HS-5 (cell line): ENCODE measurements around the gene MUC20.
"Not testable (repeated sequence)": the region's sequence is repeated elsewhere in the genome, so short reads cannot be mapped to it uniquely, and the experiment has no call there.

Source experiments
- DNase-seq: peaks from one replicate; pipeline ENCODE4 v3.0.0-alpha.2; 2012; ENCODE audit warnings: low read depth

The MUC20 gene, protein sequence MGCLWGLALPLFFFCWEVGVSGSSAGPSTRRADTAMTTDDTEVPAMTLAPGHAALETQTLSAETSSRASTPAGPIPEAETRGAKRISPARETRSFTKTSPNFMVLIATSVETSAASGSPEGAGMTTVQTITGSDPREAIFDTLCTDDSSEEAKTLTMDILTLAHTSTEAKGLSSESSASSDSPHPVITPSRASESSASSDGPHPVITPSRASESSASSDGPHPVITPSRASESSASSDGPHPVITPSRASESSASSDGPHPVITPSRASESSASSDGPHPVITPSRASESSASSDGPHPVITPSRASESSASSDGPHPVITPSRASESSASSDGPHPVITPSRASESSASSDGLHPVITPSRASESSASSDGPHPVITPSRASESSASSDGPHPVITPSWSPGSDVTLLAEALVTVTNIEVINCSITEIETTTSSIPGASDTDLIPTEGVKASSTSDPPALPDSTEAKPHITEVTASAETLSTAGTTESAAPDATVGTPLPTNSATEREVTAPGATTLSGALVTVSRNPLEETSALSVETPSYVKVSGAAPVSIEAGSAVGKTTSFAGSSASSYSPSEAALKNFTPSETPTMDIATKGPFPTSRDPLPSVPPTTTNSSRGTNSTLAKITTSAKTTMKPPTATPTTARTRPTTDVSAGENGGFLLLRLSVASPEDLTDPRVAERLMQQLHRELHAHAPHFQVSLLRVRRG

DNA sequence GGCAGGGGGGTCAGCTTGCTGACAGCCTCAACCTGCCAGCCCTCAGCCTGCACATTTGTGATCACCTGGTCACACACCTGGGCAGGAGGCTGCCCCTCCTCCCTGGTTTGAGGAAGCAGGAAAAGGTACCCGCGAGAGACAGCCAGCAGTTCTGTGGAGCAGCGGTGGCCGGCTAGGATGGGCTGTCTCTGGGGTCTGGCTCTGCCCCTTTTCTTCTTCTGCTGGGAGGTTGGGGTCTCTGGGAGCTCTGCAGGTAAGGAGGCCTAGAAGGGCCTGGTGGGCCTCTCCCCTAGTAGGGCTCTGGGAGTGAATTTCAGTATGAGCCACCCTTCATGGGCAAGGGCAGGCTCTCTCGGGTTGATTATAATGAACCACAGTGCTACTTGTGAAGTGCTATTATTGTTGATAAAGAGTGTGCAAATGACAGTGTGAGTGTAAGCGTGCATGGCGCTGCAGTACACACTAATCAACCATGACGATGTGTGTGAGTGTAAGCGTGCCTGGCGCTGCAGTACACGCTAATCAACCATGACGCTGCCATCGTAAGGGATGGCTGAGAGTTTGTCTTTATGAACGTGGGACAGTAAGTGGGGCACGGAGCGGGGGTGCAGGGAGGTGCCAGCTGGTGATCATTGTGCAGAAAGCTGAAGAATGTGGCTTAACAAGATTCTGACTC, at the start of gene MUC20:
MUC20 (plus strand) TSS at position 148 of the 676 bp plus-strand sequence; CDS start at position 178, 30 bp downstream.
- DNase-seq, result not testable (repeated sequence)

DNA sequence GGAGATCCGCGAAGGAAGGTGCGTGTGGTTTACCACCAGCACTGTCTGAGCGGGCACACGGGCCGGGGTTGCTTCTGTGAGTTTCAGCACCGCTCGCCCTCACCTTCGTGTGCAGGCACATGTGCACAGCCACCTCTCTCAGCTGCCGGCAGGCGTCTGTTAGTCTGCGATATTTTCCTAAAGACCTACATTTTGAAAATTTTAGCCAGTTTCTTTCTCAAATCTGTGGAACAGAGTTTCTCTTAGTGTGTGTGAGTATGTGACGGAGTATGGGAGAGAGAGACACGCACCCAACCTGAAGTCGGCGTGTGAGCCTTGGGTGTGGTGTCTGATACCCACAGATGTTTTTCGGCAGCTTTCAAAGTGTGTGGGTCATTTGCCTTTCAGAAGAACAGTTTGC, 49.5 kb upstream of the MUC20 start:
- not testable (repeated sequence) for DNase-seq

DNA sequence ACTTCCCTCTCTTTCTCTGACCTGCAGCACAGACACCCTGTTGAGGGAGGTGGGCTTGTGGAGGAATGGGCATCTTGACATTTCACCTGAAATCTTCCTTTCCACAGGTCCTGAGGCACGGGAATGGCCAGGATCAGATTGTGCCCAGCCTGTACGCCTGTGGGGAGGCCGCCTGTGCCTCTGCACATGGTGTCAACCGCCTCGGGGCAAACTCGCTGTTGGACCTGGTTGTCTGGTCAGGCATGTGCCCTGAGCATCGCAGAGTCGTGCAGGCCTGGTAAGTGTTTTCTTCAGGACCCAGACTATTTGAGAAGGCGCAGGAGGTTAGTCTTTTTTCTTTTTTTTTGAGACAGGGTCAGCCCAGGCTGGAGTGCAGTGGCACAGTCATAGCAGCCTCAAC, 47.1 kb upstream of the MUC20 start:
- DNase-seq, result not testable (repeated sequence)

DNA sequence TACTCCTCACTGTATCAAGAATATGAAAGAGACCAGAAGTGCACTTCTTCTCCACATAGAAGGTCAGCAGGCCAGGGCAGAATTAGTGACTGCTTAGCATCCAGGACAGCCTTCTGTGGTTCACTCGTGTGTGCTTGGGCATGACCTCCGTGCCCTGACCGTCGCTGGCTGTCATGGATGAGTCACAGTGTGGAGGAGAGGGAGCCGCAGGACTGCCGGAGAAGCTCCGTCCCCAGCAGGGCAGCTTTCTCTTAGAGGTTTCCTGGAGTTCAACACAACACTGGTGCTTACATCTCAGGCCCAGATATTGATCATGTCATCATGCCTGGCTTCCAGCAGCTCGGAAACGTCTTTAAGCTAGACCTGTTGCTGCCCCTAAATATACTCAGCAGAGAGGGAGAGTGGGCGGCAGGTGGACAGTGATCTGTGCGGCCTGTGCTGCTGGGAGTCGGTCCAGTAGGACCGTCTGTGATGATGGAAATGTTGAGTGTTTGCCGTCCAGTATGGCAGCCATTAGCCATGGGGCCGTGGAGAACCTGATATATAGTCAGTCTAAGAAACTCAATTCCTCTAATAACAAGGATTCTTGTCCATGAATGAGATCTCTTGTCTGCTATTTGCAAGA, 42.3 kb upstream of the MUC20 start:
- DNase-seq, result not testable (repeated sequence)

DNA sequence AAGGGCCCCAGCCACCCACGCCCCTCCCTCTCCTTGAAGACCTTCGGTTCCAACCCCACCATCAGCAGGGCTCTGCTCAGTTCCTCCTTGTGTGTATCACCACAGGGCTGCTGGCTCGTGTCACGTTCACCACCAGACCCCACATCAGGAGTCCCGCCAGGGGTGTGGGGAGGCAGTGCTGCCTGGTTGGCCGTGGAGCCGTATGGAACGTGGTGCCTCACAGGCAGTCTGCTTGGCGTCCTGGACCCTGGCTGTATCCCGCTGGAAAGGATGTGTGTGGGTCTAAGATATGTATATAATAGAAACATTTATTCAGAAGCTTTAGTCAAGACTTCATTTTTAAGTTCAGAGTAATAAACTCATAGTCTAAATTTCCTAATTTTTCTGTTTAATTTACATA, 40.1 kb upstream of the MUC20 start:
- not testable (repeated sequence) for DNase-seq

DNA sequence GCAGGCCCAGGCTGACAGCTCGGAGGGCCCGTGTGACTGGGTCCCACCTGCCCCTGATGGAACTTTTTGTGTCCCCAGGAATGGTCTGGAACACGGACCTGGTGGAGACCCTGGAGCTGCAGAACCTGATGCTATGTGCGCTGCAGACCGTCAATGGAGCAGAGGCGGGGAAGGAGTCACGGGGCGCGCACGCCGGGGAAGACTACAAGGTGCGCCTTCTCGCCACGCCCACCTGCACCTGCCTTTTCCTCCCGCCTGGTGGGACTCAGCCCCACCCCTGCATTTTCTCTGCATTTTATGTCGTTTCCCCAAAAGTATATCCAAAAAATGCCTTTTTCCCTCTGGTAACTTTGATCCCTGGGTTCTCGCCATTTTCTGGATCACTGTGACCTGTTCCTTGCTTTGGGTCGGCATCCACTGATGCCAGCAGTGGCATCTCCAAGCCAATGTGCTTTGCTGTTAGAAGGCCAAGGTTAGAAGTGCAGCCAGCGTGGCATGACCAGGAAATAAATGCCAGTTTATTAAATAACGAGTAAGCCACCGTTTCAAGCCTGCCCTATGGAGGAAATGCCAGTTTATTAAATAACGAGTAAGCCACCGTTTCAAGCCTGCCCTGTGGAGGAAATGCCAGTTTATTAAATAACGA, 39.2 kb upstream of the MUC20 start:
- not testable (repeated sequence) for DNase-seq

DNA sequence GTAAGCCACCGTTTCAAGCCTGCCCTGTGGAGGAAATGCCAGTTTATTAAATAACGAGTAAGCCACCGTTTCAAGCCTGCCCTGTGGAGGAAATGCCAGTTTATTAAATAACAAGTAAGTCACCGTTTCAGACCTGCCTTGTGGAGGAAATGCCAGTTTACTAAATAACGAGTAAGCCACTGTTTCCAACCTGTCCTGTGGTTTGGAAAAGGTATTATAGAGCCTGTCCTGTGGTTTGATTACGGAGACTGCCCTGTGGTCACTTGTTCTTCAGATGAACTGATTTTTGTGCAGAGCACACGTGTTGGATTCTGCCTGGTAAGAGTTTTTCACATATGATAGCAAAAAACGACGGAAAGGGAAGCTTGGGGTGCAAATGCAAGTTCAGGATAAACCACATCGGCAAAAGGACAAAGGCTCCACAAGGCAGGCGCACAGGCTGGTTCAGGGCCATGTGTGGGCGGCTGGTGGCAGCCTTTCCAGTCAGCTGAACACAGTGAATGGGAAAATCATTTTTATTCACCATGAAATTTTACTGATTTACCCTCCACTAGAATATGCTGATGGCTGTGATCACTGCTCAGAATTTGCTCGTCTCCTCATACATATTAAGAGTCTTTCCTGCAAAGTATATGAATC, 38.6 kb upstream of the MUC20 start:
- DNase-seq, result not testable (repeated sequence)

DNA sequence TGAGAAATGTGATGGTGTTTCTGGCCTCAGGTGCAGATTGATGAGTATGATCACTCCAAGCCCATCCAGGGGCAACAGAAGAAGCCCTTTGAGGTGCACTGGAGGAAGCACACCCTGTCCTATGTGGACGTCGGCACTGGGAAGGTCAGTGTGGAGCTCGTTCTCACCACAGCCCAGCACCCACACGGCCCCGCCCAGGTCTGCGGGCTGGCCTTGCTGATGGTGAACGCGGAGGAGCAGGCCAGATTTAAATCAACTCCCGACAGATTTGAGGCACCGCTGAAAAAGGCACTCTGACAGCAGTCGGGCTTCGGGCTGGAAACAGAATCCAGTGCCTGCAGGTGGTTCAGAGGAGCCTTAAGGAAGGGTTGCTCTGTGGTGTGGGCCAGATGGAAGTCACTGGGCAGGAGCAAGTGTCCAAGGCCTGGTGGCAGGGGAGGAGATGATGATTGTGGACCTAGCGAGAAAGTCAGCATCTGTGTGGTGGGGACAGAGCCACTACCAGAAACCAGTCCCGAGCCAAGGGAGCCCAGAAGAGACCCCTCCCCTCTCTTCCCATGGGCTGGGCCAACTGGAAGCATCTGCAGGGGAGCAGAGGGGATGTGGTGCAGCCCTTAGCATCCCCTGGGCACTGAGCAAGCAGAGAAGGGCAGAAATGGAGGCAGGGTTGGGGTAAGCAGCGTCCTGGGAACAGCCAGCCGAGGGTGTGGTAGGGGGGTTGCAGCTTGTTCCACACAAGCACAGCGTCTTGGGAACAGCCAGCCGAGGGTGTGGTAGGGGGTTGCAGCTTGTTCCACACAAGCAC, 36.9 kb upstream of the MUC20 start:
- DNase-seq, result not testable (repeated sequence)

DNA sequence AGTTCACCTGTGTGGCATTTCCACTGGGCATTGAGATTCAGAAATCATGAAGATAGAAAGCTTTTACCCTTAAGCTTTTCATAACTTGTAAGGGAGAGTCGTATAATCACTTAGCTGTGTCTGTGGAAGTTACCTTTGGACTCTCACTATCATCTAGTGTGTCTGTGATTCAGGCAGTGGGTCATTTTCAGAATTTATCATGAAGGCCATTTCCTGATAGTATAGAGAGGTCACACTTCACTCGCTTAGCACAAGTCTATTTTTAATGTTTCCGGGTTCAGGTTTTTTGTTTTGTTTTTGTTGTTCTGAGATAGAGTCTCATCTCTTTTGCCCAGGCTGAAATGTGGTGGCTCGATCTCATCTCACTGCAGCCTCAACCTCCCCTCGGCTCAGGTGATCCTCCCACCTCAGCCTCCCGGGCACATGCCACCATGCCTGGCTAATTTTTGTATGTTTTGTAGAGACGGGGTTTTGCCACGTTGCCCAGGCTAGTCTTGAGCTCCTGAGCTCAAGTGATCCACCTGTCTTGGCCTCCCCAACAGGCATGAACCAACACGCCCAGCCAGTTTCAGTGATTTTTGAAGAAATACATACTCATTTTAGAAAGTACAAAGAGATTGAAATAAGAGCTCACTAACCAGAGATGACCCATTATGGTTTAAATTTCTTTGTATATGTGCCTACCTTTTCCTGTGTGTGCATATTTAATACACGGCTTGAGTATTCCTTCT, 36.1 kb upstream of the MUC20 start:
- DNase-seq, result not testable (repeated sequence)

DNA sequence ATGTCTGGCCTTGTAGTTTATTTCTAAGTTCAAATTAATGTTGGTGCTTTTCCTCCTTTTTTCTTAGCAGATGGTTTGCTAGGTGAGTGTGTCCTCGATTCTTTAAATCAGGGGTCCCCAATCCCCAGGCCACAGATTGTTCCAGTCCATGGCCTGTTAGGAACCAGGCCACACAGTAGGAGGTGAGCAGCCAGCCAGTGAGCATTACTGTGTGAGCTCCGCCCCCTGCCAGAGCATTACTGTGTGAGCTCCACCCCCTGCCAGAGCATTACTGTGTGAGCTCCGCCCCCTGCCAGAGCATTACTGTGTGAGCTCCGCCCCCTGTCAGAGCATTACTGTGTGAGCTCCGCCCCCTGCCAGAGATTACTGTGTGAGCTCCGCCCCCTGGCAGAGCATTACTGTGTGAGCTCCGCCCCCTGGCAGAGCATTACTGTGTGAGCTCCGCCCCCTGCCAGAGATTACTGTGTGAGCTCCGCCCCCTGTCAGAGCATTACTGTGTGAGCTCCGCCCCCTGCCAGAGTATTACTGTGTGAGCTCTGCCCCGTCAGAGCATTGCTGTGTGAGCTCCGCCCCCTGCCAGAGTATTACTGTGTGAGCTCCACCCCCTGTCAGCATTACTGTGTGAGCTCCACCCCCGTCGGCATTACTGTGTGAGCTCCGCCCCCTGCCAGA, 34.1 kb upstream of the MUC20 start:
- not testable (repeated sequence) for DNase-seq

DNA sequence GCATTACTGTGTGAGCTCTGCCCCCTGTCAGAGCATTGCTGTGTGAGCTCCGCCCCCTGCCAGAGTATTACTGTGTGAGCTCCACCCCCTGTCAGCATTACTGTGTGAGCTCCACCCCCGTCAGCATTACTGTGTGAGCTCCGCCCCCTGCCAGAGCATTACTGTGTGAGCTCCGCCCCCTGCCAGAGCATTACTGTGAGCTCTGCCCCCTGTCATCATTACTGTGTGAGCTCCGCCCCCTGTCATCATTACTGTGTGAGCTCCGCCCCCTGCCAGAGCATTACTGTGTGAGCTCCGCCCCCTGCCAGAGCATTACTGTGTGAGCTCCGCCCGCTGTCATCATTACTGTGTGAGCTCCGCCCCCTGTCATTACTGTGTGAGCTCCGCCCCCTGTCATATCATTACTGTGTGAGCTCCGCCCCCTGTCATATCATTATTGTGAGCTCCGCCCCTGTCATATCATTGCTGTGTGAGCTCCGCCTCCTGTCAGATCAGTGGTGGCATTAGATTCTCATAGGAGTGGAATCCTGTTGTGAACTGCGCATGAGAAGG, 33.5 kb upstream of the MUC20 start:
- DNase-seq, result not testable (repeated sequence)

DNA sequence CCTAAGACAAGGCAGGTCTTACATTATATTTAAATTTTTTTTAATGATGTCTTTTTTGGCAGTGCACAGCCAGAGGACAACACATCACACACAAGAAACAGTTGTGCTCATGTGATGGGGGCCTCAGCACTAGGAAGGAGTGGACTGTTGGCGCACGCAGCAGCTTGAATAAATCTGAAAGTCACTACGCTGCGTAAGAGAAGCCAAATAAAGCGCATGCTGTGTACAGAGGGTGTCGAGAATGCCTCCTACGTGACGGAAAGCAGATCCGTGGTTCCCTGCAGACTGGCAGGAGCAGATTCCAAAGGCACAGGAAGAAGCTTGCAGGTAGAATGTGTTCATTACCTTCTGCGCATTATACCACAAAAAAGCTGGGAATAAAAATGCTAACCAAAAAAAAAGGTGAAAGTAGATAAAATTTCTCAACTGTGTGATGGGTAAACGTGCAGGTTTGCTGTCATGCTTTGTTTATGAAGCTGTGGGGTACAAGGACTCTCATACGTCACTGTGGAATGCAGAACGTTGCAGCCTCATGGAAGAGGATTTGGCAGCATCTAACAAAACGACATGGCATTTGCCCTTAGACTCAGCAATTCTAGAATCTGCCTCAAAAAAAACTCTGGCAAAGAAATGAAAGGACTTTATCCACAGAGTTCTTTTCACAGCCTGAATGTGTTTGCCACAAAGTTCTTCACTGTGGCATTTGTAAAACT, 32.2 kb upstream of the MUC20 start:
- DNase-seq, result not testable (repeated sequence)

DNA sequence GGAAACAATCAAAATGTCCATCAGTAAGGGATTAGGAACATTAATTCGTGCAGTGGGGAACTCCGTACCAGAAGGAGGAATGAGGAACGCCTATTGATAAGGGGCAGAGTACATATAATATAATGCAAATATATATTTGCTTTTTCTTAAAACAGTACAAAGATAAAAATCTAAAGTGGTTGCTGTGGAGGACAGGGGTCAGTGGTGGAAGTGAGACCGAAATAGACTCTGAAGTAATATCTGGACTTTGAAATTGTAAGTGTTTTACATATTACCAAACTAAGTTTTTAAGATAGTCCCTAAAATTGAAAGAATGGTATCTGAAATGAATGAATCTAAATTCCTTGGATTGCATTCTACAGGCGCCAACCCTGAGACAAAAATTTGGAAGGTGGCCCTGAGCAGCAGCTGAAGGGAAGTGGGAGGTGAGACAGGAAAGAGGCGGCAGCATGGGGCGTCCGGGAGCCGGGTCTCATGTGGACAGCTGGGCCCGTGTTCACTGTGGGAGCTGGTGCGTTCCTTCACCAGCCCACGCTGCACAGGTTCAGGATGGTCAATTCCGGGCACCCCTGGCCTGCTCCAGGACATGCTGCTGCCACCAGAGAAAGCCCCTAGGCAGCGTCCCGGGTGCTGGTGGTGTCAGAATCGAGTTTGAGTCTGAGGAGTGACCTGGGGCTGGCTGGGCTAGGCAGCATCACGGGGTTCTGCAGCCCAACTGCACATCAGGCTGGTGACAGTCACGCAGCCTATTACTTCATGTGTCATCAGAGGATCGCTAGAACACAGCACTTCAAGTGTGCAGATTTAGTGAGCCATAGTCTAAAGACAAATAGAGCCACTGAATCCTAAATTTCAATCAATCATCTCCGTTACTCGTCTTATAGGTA, 31.4 kb upstream of the MUC20 start:
- not testable (repeated sequence) for DNase-seq

DNA sequence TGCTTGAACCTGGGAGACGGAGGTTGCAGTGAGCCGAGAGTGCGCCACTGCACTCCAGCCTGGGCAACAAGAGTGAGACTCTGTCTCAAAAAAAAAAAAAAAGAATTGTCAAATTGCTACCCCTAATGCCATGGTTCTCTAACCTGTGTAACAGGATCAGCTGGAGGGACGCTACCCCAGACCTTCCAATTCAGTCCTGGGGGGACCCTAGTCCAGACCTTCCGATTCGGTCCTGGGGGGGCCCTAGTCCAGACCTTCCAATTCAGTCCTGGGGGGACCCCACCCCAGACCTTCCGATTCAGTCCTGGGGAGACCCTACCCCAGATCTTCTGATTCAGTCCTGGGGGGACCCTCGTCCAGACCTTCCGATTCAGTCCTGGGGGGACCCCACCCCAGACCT, 29.8 kb upstream of the MUC20 start:
- DNase-seq, result no peak

DNA sequence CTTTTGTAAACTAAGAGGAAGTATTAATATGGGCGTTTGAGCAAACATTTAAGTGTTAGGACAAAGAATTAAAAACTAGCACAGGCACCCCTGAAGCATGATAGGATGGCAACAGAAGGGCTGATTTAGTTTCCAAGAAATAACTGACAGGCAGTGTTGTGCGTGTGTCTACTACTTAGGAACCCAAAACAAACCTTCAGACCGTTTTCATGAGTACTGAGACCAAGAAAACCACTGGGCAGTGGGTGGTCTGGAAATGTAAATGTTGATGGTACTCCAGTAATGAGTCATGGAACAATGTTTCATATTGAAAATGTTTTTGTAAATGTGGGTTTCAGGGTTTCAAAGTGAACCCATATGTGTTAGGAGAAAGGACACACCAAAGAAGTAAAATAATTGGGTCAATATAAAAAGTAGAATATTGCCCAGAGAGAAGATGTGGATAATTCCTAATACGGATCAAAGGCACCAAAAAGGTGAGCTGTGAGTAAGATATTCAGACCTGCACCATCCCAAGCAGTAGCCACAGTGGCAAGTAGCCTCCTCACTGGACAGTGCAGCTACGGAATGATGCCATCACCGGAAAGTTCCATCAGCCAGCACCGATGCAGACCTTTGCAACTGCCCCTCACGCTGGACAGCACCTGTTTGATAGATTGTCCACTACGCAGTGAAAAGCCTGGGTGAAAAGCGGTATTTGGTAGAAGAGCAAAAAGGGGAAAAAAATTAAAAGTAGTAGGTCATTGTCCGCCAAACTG, 29.0 kb upstream of the MUC20 start:
- DNase-seq, result not testable (repeated sequence)

DNA sequence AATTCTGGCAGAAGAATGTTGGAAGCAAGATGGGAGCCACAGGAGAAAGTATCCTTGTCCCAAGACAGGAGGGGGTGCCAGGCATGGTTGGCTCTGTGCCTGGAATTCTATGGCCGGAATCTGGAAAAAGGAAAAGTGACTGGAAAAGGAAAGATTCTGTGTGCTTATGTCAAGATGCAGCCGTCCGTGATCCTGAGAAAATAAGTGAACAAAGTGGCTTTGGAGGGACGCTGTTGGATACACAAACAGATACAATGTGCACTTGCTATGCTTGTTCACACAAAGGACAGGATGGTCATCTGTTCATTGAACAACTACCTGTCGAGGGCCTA, 28.5 kb upstream of the MUC20 start:
- DNase-seq, result no peak
